Measurements from ENCODE around the gene ZSCAN5B.
A peak's percentile ranks its signal among the peaks of the same experiment; 100 is the strongest.

- TF ChIP-seq CTCF (IDR thresholded peaks at IDR 0.05) = no peak
- TF ChIP-seq KDM1A (IDR thresholded peaks at IDR 0.05; ENCODE audit: low read depth) = no peak
- peak; percentile 80 for TF ChIP-seq MAX (IDR thresholded peaks at IDR 0.05)
- peak; percentile 39; the same call in 1 of the 2 replicates for TF ChIP-seq REST (IDR thresholded peaks at IDR 0.05)
- no peak for TF ChIP-seq CEBPB (IDR thresholded peaks at IDR 0.05)
- no peak for TF ChIP-seq RFX5 (IDR thresholded peaks at IDR 0.05)
- peak; percentile 58 for TF ChIP-seq POLR2A (IDR thresholded peaks at IDR 0.05; ENCODE audit: low read length)
- no peak for TF ChIP-seq EHMT2 (IDR thresholded peaks at IDR 0.05; ENCODE audit: low read depth)
- TF ChIP-seq EP300 (IDR thresholded peaks at IDR 0.05) = no peak
- peak; percentile 69 for TF ChIP-seq CHD2 (IDR thresholded peaks at IDR 0.05; ENCODE audit: low read length, partially characterized antibody)
- TF ChIP-seq ZFP36 (IDR thresholded peaks at IDR 0.05; ENCODE audit: borderline replicate concordance, partially characterized antibody) = no peak
- no peak for TF ChIP-seq HDAC2 (IDR thresholded peaks at IDR 0.05)
- TF ChIP-seq TP53 (CRISPR knock-in tag; IDR thresholded peaks at IDR 0.05) = no peak
- TF ChIP-seq SREBF2 (IDR thresholded peaks at IDR 0.05) = no peak
Observed at GRCh38 chr19:56140583-56141416, 56.8 kb downstream of the ZSCAN5B start, which contains the start of gene ZNF444.
